GM21825 (cell line): ENCODE measurements around the gene TLE6.
"Not testable (repeated sequence)": the region's sequence is repeated elsewhere in the genome, so short reads cannot be mapped to it uniquely, and the experiment has no call there.

Source experiments
- ATAC-seq: cut with Tn5 transposase; IDR thresholded peaks from one replicate; pipeline ENCODE4 v1.9.1; 2021; ENCODE audit warnings: mild to moderate bottlenecking, moderate library complexity; ENCODE audit not compliant: unreplicated experiment

Gene TLE6

GRCh38 chr19:3001235-3001800 lies 24.0 kb downstream of the TLE6 start:
- no peak for ATAC-seq

GRCh38 chr19:3003046-3003445 lies 25.7 kb downstream of the TLE6 start:
- ATAC-seq, result no peak

GRCh38 chr19:3004522-3004921 lies 27.2 kb downstream of the TLE6 start:
- ATAC-seq, result no peak

DNA sequence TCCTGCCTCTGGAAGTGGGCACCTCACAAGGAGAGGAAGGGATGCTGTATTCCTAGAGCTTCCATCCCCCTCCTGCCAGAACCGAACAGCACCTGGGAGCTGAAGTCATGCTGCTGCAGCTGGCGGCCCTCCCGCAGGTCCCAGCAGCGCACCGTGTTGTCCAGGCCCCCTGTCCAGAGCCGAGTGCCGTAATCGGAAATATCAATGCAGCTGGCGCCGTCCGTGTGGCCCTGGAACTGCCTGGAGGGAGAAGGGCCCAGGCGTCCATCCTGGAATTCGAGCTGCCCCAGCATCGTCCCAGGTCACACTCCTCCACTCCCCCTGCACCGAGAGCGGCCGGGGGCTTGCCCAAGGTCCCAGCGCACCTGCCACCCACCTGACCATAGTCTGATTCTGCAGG lies 28.0 kb downstream of the TLE6 start:
- ATAC-seq, result no peak

- ATAC-seq, result no peak
Observed at GRCh38 chr19:3006075-3006767, 28.9 kb downstream of the TLE6 start.

GRCh38 chr19:3007975-3008374 lies 30.6 kb downstream of the TLE6 start:
- no peak for ATAC-seq

DNA sequence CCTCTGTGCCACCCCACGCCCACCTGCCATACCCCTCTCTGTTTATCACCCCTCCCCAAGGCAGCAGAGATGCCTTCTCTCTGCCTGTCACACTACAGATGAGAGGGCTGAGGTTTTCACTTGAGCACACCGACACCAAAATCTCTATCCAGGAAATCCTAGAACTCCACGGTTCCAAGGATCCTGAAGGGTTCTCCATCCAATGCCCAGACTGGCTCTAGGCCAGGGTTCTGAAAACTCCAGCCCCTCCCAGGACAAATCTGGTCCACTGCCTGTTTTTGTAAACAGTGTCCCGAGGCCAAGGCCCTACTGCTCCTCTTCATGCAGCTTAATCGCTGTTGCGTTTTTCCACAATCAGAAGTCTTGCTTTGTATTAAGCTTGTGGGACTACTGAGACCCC lies 31.6 kb downstream of the TLE6 start:
- no peak for ATAC-seq

DNA sequence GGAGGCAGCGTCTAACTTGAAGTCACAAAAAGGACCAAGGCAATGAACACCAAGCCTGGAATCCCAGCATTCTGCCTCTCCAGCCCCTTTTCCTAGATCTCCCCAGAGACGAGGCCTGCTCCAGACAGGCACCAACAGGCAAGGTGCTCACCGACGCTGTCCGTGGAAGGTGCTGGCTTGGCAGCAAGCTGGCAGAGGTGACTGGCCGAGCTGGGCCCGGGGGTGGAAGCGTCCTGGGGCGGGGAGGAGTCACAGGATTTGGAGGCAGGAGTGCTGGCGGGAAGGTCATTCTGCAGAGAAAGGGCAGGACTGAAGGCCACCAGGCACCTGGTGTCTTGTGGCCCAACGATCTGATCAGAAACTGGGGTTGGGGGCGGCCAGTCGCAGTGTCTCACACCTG lies 33.5 kb downstream of the TLE6 start:
- no peak for ATAC-seq

GRCh38 chr19:3012059-3012458 lies 34.7 kb downstream of the TLE6 start:
- ATAC-seq, result not testable (repeated sequence)

DNA sequence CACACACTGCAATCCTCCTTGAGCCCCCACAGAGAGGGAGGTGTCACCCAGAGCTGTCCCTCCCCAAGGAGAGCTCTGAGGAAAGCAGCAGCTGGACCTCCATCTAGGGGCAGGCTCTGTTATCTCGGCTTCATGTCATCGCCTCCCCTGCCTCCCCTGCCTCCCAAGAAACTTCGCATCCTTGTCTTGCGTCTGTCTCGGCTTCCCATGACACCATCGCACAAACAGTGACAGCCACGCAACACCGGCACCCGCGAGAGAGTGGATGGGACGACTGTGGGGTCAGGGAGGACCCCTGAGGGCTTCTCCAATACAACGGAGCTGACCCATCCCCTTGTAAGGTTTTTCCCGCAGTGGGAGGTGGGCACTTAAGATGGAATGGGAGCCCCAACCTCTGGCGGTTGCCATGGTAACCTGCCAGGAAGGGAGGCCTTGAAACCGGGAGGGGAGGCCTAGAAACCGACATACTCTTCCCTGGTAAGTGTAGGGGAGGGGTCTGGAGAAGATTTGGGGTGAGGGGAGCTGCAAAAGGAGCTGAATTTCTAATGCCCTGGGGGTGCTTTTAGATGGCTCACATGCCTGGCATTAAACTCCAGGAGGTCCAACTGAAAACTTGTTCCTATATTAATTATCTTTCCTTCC lies 35.4 kb downstream of the TLE6 start:
- no peak for ATAC-seq

GRCh38 chr19:3013263-3013725 lies 35.9 kb downstream of the TLE6 start:
- no peak for ATAC-seq

DNA sequence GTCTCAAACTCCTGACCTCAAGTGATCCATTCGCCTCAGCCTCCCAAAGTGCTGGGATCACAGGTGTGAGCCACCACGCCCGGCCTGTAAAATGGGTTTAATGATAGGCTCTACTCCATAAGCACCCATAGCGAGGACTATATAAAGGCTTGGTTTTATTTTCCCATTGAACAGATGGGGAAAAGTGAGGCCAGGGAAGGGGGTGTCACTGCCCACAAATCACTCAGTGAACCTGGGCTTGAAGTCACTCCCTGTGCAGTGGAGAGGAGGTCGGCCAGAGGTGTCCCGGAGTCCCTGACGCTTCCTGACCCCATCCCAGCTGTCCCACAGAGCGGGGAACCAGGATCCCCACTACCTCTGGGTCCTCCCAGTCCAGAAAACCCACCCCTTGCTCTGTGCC lies 36.8 kb downstream of the TLE6 start:
- ATAC-seq, result no peak

DNA sequence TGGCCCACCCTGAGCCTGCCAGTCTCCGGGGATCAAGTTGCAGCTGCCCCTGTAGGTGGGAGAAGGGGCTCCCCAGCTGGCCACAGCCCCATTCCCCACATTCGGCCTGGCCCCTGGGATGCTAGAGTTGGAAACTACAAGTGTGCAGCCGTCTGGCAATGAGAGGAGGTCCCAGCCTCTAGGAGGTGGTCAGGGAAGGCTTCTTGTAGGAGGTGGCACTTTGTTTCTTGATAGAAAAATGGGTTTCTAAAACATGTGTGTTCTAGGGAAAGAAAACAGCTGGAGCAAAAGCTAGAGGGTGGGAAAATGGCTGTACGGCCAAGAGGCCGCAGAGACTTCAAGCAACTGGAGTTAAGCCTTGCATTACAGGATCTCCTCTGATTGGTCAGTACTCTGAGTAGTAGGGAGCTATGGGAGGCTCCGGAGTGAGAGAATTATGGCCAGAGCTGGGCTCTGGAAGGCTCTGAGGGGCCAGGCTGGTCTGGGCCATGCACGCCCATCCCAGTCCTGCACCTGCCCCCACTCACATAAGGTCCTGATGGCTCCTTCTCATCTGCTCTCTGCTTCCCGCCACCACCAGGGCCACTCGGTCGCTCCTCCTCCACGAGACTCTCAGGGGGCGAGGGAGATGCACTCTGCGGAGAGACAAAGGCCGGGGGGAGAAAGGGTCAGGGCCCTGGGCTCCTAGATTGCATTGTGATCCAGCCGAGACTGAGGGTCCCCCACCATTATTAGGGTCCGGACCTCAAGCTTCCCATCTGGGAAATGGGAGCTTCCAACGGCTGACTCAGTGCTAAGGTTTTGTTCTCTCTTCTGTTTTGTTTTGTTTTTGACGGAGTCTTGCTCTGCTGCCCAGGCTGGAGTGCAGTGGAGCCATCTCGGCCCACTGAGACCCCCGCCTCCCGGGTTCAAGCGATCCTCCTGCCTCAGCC lies 38.0 kb downstream of the TLE6 start:
- ATAC-seq, result no peak

GRCh38 chr19:3017923-3018322 lies 40.6 kb downstream of the TLE6 start:
- ATAC-seq, result no peak

DNA sequence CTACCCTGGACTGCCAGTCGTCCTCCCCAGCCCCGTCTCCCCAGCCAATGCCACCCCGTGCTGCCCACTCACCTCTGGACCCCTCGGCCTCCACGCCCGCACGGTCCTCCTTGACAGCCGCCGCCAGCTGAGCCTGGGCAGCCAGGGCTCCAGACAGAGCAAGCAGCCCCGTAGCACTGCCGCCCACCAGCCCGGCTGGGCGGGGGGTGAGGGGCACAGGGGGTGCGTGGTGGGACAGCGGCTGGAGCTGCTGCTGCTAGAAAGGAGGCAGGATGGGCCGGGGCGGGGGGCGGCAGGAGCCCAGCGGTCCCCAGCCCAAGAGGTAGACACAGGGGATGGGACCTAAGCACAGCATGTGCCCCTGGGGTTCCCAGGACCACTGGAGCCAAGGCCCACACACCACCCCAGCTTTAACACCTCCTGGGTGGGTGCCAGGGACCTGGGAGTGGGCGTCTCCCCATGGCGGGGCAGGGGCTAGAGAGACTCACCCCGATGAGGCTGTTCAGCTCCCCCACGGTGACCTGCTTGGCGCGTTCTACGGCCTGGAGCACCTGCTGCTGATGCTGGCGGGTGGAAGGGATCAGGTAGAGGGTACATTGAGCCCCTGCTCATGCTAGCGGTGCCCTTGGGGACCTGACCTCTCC lies 42.0 kb downstream of the TLE6 start:
- no peak for ATAC-seq

DNA sequence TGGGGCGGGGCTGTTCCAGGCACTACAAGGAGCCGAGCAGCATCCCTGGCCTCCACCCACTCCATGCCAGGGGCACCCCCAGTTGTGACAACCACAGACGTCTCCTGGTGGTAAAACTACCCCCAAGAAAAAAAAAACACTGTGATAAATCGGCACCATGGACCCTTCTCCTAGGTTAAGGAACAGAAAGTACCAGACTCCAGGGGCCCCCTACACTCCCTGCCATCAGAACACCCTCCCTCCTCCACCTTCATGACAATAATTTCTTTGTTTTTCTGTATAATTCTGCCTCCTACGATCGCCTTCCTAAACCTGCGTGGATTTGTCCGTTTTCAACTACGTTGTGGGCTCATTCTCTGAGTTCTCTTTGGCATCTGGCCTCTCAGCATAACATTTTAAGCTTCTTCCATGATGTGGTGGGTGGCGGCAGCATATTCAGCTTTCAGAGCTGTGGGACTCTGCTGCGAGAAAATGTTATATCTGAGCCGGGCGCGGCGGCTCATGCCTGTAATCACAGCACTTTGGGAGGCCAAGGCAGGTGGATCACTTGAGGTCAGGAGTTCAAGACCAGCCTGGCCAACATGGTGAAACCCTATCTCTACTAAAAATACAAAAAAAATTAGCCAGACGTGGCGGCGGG lies 43.1 kb downstream of the TLE6 start:
- ATAC-seq, result no peak

DNA sequence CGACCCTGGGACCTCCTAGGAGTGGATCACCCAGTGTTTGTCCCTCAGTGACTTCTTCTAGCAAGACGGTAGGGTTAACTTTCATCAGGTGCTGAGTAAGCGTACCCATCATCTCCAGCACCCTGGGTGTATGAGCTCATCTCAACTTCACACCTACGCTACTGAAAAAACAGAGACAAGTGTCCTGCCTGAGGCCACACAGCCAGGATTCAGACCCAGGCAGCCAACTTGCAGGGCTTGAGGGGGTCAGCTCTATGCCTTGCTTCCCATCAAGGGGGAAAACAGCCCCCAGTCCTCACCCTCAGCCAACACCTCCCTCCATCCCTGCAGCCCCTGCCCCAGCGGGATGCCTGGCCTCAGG lies 47.1 kb downstream of the TLE6 start:
- no peak for ATAC-seq

- no peak for ATAC-seq
Observed at GRCh38 chr19:3024870-3025548, 47.6 kb downstream of the TLE6 start.

- ATAC-seq, result no peak
Observed at GRCh38 chr19:3025549-3025886, 48.2 kb downstream of the TLE6 start.

- ATAC-seq, result no peak
Observed at GRCh38 chr19:3026768-3027167, 49.4 kb downstream of the TLE6 start.
